ENCODE results near the gene NEK6.

The NEK6 gene

GRCh38 chr9:124384846-124385245 lies 127.1 kb downstream of the NEK6 start:
- DNase-seq, result no peak

- DNase-seq, result no peak
Measured at GRCh38 chr9:124385623-124386022, 127.9 kb downstream of the NEK6 start.

GRCh38 chr9:124386201-124386600 lies 128.5 kb downstream of the NEK6 start:
- no peak for DNase-seq

- DNase-seq, result no peak
Measured at GRCh38 chr9:124388275-124389048, 130.7 kb downstream of the NEK6 start.

GRCh38 chr9:124389146-124389939 lies 131.6 kb downstream of the NEK6 start:
- no peak for DNase-seq

- DNase-seq, result no peak
Measured at GRCh38 chr9:124390794-124391658, 133.3 kb downstream of the NEK6 start.

GRCh38 chr9:124392254-124392870 lies 134.6 kb downstream of the NEK6 start:
- no peak for DNase-seq

- DNase-seq, result no peak
Measured at GRCh38 chr9:124392871-124393460, 135.2 kb downstream of the NEK6 start.

- no peak for DNase-seq
Measured at GRCh38 chr9:124394167-124394566, 136.4 kb downstream of the NEK6 start.

- DNase-seq, result no peak
Measured at GRCh38 chr9:124394596-124394995, 136.8 kb downstream of the NEK6 start.

- no peak for DNase-seq
Measured at GRCh38 chr9:124395826-124396225, 138.1 kb downstream of the NEK6 start.

GRCh38 chr9:124398191-124398935 lies 140.6 kb downstream of the NEK6 start:
- no peak for DNase-seq

- no peak for DNase-seq
Measured at GRCh38 chr9:124399323-124399967, 141.7 kb downstream of the NEK6 start.

- DNase-seq, result no peak
Measured at GRCh38 chr9:124399968-124400940, 142.5 kb downstream of the NEK6 start.

Data from activated CD4-positive, alpha-beta T cell treated with anti-CD3 and anti-CD28 coated beads for 4 hours (primary cell).